IMR-90 (cell line): Measurements from ENCODE around the gene CRIM1. TPM values are rescaled to one million over a fixed set of nuclear protein-coding genes. Genes with fewer than 3 reads are reported as not detected.

Source experiments
- ATAC-seq: fragments of 200-7000 bp; cut with Tn5 transposase; 2 replicates; pipeline ENCODE4 v1.9.1; 2020; ENCODE audit warnings: low read depth, mild to moderate bottlenecking, moderate library complexity
- BruUV-seq: library from RNA; stranded (reverse); fragments of 400-500 nt; replicated peaks from 2 replicates; lab custom pipeline; 2021; lab: Mats Ljungman, UMichigan
- CTCF ChIA-PET: fragments of 300-600 bp; formaldehyde crosslinking; extraction: SDS; loops from one replicate; lab custom pipeline; 2021; ENCODE audit warnings: antibody characterized with exemption; lab: Yijun Ruan, JAX
- POLR2A ChIA-PET: fragments of 300-600 bp; sonication (Branson Sonifier 250); formaldehyde crosslinking; loops from one replicate; lab custom pipeline; 2022; ENCODE audit warnings: antibody characterized with exemption; ENCODE audit not compliant: unreplicated experiment; lab: Charles Lee
- DNase-seq: peaks from one replicate; pipeline ENCODE4 v3.0.0; 2013
- H2AFZ ChIP-seq: replicated peaks from 2 replicates; pipeline ENCODE3; 2013; ENCODE audit warnings: low read length, mild to moderate bottlenecking; ENCODE audit not compliant: poor library complexity
- H2AK5ac ChIP-seq: 2 replicates; pipeline ENCODE4 v1.6.1; 2013; ENCODE audit warnings: low read depth, low read length, inconsistent platforms
- H2AK9ac ChIP-seq: replicated peaks from 2 replicates; pipeline ENCODE3; 2013; ENCODE audit warnings: mild to moderate bottlenecking, low read depth, low read length, moderate library complexity; ENCODE audit not compliant: poor library complexity
- H2BK120ac ChIP-seq: 2 replicates; pipeline ENCODE4 v1.6.1; 2013; ENCODE audit warnings: low read depth, low read length, inconsistent platforms
- H2BK15ac ChIP-seq: 3 replicates; pipeline ENCODE4 v1.6.1; 2013; ENCODE audit warnings: low read depth, low read length, inconsistent platforms
- H2BK20ac ChIP-seq: 2 replicates; pipeline ENCODE4 v1.6.1; 2013; ENCODE audit warnings: low read depth, mild to moderate bottlenecking, inconsistent platforms, low read length, moderate library complexity
- H2BK5ac ChIP-seq: 2 replicates; pipeline ENCODE4 v1.6.1; 2013; ENCODE audit warnings: mild to moderate bottlenecking, low read depth, low read length, inconsistent platforms; ENCODE audit not compliant: poor library complexity, severe bottlenecking
- H3K14ac ChIP-seq: replicated peaks from 2 replicates; pipeline ENCODE4 v1.6.1; 2013; ENCODE audit warnings: low read depth, low read length, inconsistent platforms
- H3K18ac ChIP-seq: 2 replicates; pipeline ENCODE4 v1.6.1; 2013; ENCODE audit warnings: low read depth, low read length, control low read depth
- H3K23ac ChIP-seq: 2 replicates; pipeline ENCODE4 v1.6.1; 2013; ENCODE audit warnings: low read depth, low read length, inconsistent platforms
- H3K27ac ChIP-seq: 2 replicates; pipeline ENCODE4 v1.5.1; 2013; ENCODE audit warnings: mild to moderate bottlenecking, control low read depth, low read length; ENCODE audit not compliant: insufficient read depth
- H3K27me3 ChIP-seq: 2 replicates; pipeline ENCODE4 v1.6.1; 2013; ENCODE audit warnings: low read length; ENCODE audit not compliant: control insufficient read depth, insufficient read depth
- H3K36me3 ChIP-seq: 2 replicates; pipeline ENCODE4 v1.6.1; 2013; ENCODE audit warnings: low read length, mixed read lengths; ENCODE audit not compliant: control insufficient read depth, insufficient read depth
- H3K4ac ChIP-seq: 2 replicates; pipeline ENCODE4 v1.6.1; 2013; ENCODE audit warnings: low read depth, low read length, inconsistent platforms
- H3K4me1 ChIP-seq: 2 replicates; pipeline ENCODE4 v1.6.1; 2013; ENCODE audit warnings: low read length, mixed read lengths; ENCODE audit not compliant: control insufficient read depth, insufficient read depth
- H3K4me2 ChIP-seq: 2 replicates; pipeline ENCODE4 v1.6.1; 2013; ENCODE audit warnings: low read depth, mild to moderate bottlenecking, control low read depth, low read length, moderate library complexity
- H3K4me3 ChIP-seq: 2 replicates; pipeline ENCODE4 v1.5.1; 2013; ENCODE audit warnings: low read depth, mild to moderate bottlenecking, control low read depth, low read length, moderate library complexity; ENCODE audit not compliant: insufficient read depth
- H3K56ac ChIP-seq: 2 replicates; pipeline ENCODE4 v1.6.1; 2013; ENCODE audit warnings: low read length, inconsistent platforms; ENCODE audit not compliant: insufficient read depth; ENCODE audit errors: extremely low read depth
- H3K79me1 ChIP-seq, 2 experiments: 2 replicates each; pipeline ENCODE4 v1.6.1; 2013; ENCODE audit warnings: low read length in 2 of 2, inconsistent platforms in 1 of 2, low read depth in 1 of 2
- H3K9ac ChIP-seq: 2 replicates; pipeline ENCODE4 v1.6.1; 2013; ENCODE audit warnings: low read depth, low read length, control low read depth
- H3K9me1 ChIP-seq: 2 replicates; pipeline ENCODE4 v1.6.1; 2013; ENCODE audit warnings: low read length, inconsistent platforms; ENCODE audit not compliant: insufficient read depth
- H3K9me3 ChIP-seq: 2 replicates; pipeline ENCODE4 v1.6.1; 2013; ENCODE audit warnings: low read length; ENCODE audit not compliant: control insufficient read depth, insufficient read depth
- H4K20me1 ChIP-seq: 2 replicates; pipeline ENCODE4 v1.6.1; 2013; ENCODE audit warnings: low read length, inconsistent platforms; ENCODE audit not compliant: insufficient read depth
- H4K5ac ChIP-seq: 2 replicates; pipeline ENCODE4 v1.6.1; 2013; ENCODE audit warnings: mild to moderate bottlenecking, low read depth, low read length, control low read depth
- H4K8ac ChIP-seq, 2 experiments: 2 replicates each; pipeline ENCODE4 v1.6.1; 2013; ENCODE audit warnings: low read depth in 2 of 2, low read length in 2 of 2, control low read depth in 1 of 2, inconsistent platforms in 1 of 2
- H4K91ac ChIP-seq: 2 replicates; pipeline ENCODE4 v1.6.1; 2013; ENCODE audit warnings: low read depth, low read length, inconsistent platforms; ENCODE audit not compliant: insufficient read depth
- BHLHE40 ChIP-seq: fragments of 150-350 bp; IDR thresholded peaks from 2 replicates; pipeline ENCODE4 v1.6.1; 2016; ENCODE audit warnings: mild to moderate bottlenecking, low read depth, low read length
- CHD1 ChIP-seq: IDR thresholded peaks from 2 replicates; pipeline ENCODE4 v1.6.1; 2012; ENCODE audit warnings: low read depth, low read length, improper control_type of control experiment
- FOS ChIP-seq: fragments of 150-350 bp; IDR thresholded peaks from 2 replicates; pipeline ENCODE4 v1.6.1; 2016; ENCODE audit warnings: low read depth, low read length
- MXI1 ChIP-seq: IDR thresholded peaks from 2 replicates; pipeline ENCODE4 v1.6.1; 2012; ENCODE audit warnings: low read depth, mild to moderate bottlenecking, low read length, moderate library complexity, borderline replicate concordance
- NFE2L2 ChIP-seq: fragments of 150-350 bp; IDR thresholded peaks from 2 replicates; pipeline ENCODE4 v1.6.1; 2016; ENCODE audit warnings: low read depth, mild to moderate bottlenecking, low read length
- POLR2A ChIP-seq: IDR thresholded peaks from 2 replicates; pipeline ENCODE4 v1.6.1; 2012; ENCODE audit warnings: mild to moderate bottlenecking, low read depth, low read length
- RAD21 ChIP-seq: IDR thresholded peaks from 2 replicates; pipeline ENCODE4 v1.6.1; 2012; ENCODE audit warnings: low read length, improper control_type of control experiment
- RCOR1 ChIP-seq: IDR thresholded peaks from 2 replicates; pipeline ENCODE4 v1.6.1; 2012; ENCODE audit warnings: mild to moderate bottlenecking, low read length, improper control_type of control experiment; ENCODE audit not compliant: insufficient replicate concordance
- RFX5 ChIP-seq: IDR thresholded peaks from 2 replicates; pipeline ENCODE4 v1.8.0; 2012; ENCODE audit warnings: low read depth, mild to moderate bottlenecking, low read length, moderate library complexity
- SMC3 ChIP-seq: fragments of 150-350 bp; IDR thresholded peaks from 2 replicates; pipeline ENCODE4 v1.6.1; 2016; ENCODE audit warnings: low read depth, mild to moderate bottlenecking, antibody characterized with exemption, low read length, moderate library complexity
- WGBS, 2 experiments: methylation state at CpG; one replicate each; pipeline versions ENCODE4 v1.1.5 to v1.1.7; 2013; ENCODE audit warnings: missing lambda C conversion rate in 2 of 2; ENCODE audit not compliant: insufficient read length in 1 of 2; ENCODE audit errors: extremely low coverage in 2 of 2; 5-methylcytosine and 5-hydroxymethylcytosine counted together
- dilution Hi-C: fragments of 300-500 bp; cut with HindIII; formaldehyde crosslinking; loops from one replicate; pipeline ENCODE4 v1.14.3; 2018; ENCODE audit warnings: low sequenced_read_pairs; ENCODE audit not compliant: unreplicated experiment
- in situ Hi-C: fragments of 300-500 bp; cut with MboI; formaldehyde crosslinking; loops from 3 replicates; pipeline ENCODE4 v1.14.3; 2019; ENCODE audit warnings: low sequenced_read_pairs, inconsistent platforms, mixed read lengths
- intact Hi-C: fragments of 100-400 bp; cut with micrococcal nuclease; formaldehyde crosslinking; loops from 2 replicates; pipeline ENCODE4 v1.10.0; 2022
- polyA plus RNA-seq, 3 experiments: library from polyadenylated mRNA; depleted of rRNA; stranded (reverse); fragments of >200 nt; gene quantifications; 2 replicates each; pipeline ENCODE4 v1.2.3, GENCODE V29; 2012; ENCODE audit warnings: low replicate concordance in 1 of 3
- total RNA-seq: library from RNA; depleted of rRNA; stranded (reverse); fragments of >200 nt; gene quantifications from 2 replicates; pipeline ENCODE4 v1.2.3, GENCODE V29; 2012
- TF ChIP-seq, protein P1 (sequence below): fragments of 150-350 bp; IDR thresholded peaks from 2 replicates; pipeline ENCODE4 v1.6.1; 2017; ENCODE audit warnings: mild to moderate bottlenecking, antibody characterized with exemption, low read length, low read depth

The CRIM1 gene
- total and polyA plus RNA-seq, 2 of the 4 experiments (the other 2 are of a cell fraction), result 285 to 490 TPM

DNA sequence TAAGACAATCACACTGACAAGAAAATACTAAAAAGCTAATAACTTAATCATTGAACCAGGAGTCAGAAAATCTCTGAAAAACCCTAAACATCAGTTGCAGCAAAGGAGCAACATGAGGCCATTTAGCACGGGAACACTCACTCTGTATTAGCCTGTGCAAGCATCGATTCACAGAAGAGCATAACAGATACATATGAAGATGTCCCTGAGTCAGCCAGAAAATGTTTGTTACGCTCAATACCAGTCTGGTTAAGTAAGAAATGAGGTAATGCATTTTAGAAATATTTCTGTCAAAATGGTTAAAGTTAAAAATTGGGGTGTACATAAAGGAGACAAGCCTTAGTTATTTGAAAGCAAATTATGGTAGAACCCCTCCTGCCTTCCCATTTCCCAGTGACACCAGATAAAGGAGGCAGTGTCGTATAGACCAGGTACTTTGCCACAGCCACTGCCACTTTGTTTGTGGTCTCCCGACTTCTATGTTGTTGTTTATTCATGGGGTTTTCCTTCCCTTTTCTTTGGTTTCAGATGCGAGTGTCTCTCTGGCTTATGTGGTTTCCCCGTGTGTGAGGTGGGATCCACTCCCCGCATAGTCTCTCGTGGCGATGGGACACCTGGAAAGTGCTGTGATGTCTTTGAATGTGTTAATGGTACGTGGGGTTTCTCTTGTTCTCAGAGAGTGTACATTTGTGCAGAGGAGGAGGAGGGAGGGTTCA is 108.6 kb downstream of the CRIM1 start (continued):
- no peak for TF ChIP-seq MXI1

DNA sequence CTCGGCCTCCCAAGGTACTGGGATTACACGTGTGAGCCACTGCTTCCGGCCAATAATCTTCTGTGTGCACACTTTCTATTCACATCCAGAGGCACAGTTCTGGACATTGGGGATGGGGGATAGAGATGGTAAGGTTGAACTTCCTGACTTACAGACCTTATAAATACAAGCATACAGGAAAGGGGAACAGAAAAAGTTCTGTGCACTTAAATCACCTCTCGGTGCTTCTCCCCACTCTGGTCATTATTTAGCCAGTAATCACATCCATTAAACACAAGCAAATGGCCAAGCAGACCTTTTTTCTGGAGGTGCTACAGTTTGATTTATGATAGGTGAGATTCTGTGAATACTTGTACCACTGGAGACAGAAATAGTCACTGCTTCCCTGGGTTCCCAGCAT is 110.6 kb downstream of the CRIM1 start:
- Histone ChIP-seq H4K8ac (peak overlapping the region in 1 of 2 experiments; percentile 44; a peak in 2 of 4 replicates), H3K36me3 (peaks cover 42% of the 10 kb centered on the region), H4K5ac (peak overlapping the region; percentile 54; the same call in 1 of the 2 replicates), H2AK9ac (no peak overlapping the region), H3K9me1 (peaks cover 26% of the 10 kb centered on the region), H3K9me3 (no peaks in the 10 kb centered on the region), H3K4ac (peak overlapping the region; percentile 38; the same call in 1 of the 2 replicates), H2BK5ac (peak overlapping the region; percentile 81), H3K9ac (no peak overlapping the region), H2BK15ac (no peak overlapping the region), H2BK120ac (peak overlapping the region; percentile 13; the same call in 1 of the 2 replicates), H3K56ac (no peak overlapping the region), H2AK5ac (peak overlapping the region; percentile 49; the same call in 1 of the 2 replicates), H2BK20ac (peak overlapping the region; percentile 46; the same call in 1 of the 2 replicates), H3K4me1 (peaks cover 26% of the 10 kb centered on the region), H4K20me1 (peaks cover 9% of the 10 kb centered on the region; the same call in 1 of the 2 replicates), H3K79me1 (peaks cover 59 to 83% of the 10 kb centered on the region in 2 experiments), H4K91ac (peak overlapping the region; percentile 17), H3K14ac (0 out of 2 replicates have a peak overlapping the region, but pooled peaks have one; percentile 10), H3K27ac (no peak overlapping the region), H3K4me3 (no peak overlapping the region), H3K23ac (0 out of 2 replicates have a peak overlapping the region, but pooled peaks have one; percentile 36), H3K27me3 (no peaks in the 10 kb centered on the region), H3K18ac (peak overlapping the region; percentile 43; the same call in 1 of the 2 replicates), H2AFZ (no peak overlapping the region), H3K4me2 (no peak overlapping the region)
- TF ChIP-seq POLR2A (no peak), CHD1 (no peak), BHLHE40 (no peak), RFX5 (no peak), RAD21 (no peak), FOS (no peak), SMC3 (no peak), NFE2L2 (no peak), RCOR1 (no peak)
- TF ChIP-seq, protein P1, sequence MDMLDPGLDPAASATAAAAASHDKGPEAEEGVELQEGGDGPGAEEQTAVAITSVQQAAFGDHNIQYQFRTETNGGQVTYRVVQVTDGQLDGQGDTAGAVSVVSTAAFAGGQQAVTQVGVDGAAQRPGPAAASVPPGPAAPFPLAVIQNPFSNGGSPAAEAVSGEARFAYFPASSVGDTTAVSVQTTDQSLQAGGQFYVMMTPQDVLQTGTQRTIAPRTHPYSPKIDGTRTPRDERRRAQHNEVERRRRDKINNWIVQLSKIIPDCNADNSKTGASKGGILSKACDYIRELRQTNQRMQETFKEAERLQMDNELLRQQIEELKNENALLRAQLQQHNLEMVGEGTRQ, result no peak
- intact Hi-C loops, result no loop called here
- dilution Hi-C loops, result no loop called here
- ChIA-PET CTCF (interaction anchor here (0.7 kb wide), 1 partner anchor 13 kb away, joined by 3 read pairs; no protein-coding TSS in a partner anchor), POLR2A (no interaction called here)
- BruUV-seq, result no TSS peak
- ATAC-seq (no peak), DNase-seq (no peak)
- in situ Hi-C loops, result no loop called here
- no CpG with 5 or more reads among the region's 4 CpGs for WGBS, 2 experiments
